ENCODE measurements around the gene PDE8A.
"Not testable (repeated sequence)": the region's sequence is repeated elsewhere in the genome, so short reads cannot be mapped to it uniquely, and the experiment has no call there.

PDE8A gene

GRCh38 chr15:84960391-84961113 lies 21.1 kb upstream of the PDE8A start:
- DNase-seq (ENCODE audit: low read depth in 2 of 2): no peak

GRCh38 chr15:84961114-84961452 lies 20.6 kb upstream of the PDE8A start:
- DNase-seq (ENCODE audit: low read depth in 2 of 2): no peak

DNA sequence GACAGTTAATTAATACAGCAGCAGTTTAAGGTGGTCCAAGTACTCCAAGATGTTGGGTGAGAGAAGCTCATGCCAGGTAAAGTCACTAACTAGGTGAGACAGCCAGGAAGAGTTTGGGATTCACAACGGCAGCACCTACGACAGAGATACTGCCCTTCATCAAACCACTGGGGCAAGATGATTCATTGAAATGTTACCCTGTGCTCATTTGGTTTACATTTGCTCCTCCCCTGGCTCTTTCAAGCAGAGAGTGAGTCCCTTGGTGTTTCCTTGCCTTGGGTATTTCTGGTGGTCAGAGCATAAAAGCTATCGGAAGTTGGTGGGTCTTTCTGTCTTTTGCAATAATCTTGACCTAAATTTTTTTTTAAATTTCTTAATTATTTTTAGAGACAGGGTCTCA lies 19.9 kb upstream of the PDE8A start:
- no peak for DNase-seq (ENCODE audit: low read depth in 2 of 2)

DNA sequence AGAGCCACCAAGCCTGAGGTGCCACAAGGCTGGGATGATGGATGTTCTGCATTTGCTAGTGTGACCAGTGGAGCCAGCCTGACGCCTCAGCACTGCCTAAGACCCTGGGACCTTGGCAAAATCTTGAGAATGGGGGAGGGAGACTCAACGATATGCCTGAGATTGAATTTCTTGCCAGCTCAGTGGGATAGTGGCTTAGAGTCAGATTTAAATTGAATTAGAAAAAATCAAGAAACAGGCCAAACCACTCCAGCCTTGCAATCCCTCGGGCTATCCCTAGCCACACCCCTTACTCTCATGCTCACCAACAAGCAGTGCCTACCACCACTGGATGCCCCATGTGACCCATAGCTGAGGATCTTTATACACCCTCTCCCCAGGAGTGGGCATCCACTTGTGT lies 18.7 kb upstream of the PDE8A start:
- DNase-seq (ENCODE audit: low read depth in 2 of 2): no peak

DNA sequence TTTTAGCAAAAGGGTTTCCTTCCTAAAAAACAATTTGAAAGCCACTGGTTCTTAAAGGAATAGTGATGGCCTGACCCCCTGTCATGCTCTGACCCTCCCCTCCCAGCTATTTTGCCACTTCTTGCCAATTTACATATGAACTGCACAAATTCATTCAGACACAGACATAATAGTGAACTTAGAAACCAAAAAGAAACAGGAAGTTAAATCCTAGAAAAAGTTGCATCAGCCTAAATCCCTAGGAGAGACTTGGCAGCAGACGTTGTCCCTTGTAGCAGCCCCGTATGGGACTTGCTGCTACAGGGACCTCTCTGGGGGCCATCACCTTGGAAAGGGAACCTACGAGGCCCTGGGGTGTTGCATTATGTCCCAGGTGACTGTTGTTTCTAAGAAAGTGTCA lies 14.3 kb upstream of the PDE8A start:
- no peak for DNase-seq (ENCODE audit: low read depth in 2 of 2)

GRCh38 chr15:84968301-84968700 lies 13.4 kb upstream of the PDE8A start:
- no peak for DNase-seq (ENCODE audit: low read depth in 2 of 2)

DNA sequence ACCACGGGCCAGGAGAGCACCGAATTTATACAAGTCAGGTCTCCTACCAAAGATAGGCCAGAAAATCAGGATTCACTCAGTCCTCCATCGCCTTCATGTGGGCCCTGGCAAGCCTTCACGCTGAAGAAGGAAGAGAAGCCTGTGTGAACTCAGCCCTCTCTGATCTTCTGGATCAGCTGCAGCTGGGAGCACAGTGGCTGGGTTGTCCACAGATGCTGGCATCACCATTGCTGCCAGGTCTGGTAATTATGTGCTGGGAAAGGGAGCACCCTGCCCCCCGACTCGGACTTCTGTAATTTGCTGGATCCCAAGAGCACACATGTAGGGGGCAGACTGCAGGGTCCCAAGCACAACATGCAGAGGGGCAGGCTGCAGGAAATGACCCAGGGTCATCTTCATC lies 12.4 kb upstream of the PDE8A start:
- no peak for DNase-seq (ENCODE audit: low read depth in 2 of 2)

DNA sequence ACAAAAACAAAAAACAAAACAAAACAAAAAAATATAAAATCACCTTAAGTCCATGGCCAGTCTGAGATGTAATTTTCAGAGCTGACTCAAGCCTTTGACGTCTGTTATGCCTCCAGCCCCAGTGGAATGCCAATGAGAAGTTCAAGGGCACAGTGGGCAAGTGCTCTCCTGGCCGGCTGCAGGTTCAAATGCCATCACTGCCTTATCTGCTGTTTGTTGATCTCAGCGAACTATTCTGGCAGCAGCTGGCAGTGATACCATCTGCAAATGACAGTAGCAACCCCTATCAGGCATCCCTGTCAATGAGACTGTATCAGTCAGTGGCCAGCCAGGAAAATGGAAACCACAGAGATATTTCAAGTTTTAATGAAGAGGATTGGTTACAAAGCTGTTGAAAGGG lies 10.8 kb upstream of the PDE8A start:
- no peak for DNase-seq (ENCODE audit: low read depth in 2 of 2)

- DNase-seq (ENCODE audit: low read depth in 2 of 2): no peak
Observed at GRCh38 chr15:84973492-84974460, 7.9 kb upstream of the PDE8A start.

GRCh38 chr15:84975871-84976351 lies 5.7 kb upstream of the PDE8A start:
- DNase-seq (ENCODE audit: low read depth in 2 of 2): no peak

- no peak for DNase-seq (ENCODE audit: low read depth in 2 of 2)
Observed at GRCh38 chr15:84976746-84977345, 4.8 kb upstream of the PDE8A start.

- no peak for DNase-seq (ENCODE audit: low read depth in 2 of 2)
Observed at GRCh38 chr15:84979651-84980050, 2.0 kb upstream of the PDE8A start.

- DNase-seq (ENCODE audit: low read depth in 2 of 2): peak; percentile 76 to 78
Observed at GRCh38 chr15:84980196-84981053, 1.2 kb upstream of the PDE8A start.

GRCh38 chr15:84981054-84981710 lies 474 bp upstream of the PDE8A start:
- peak; percentile 94 to 95 for DNase-seq (ENCODE audit: low read depth in 2 of 2)

DNA sequence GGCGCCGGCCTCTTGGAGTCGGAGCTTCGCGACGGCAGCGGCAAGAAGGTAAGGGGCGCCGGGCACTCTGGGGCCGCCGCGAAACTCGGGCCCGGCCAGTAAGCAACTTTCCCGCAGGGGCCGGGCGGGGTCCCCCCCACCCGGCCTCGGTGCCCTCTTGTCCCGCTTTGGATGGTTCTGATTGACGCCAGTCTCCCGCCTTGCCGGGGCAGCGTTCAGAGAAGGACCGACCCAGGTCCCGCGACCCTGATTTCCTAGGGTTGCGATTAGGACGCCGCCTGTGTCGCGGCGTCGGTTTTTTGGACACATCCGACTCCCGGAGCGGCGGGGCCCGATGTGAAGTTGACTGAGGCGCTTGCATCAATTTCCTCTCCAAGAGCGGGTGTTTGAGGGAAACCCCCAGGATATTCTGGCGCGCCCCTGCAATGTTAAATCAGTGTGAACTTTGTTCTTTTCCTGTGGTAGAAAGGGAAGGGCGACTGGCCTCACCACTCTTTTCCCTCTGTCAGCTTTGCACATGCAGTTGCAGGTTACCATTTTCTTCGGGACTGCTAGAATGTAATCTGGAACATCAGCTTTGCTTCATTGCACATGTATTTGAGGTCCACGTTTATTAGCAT lies 755 bp downstream of the PDE8A start:
- peak; percentile 25 to 34 for DNase-seq (ENCODE audit: low read depth in 2 of 2)

- no peak for DNase-seq (ENCODE audit: low read depth in 2 of 2)
Observed at GRCh38 chr15:84983294-84983693, 1.6 kb downstream of the PDE8A start.

GRCh38 chr15:84983711-84984110 lies 2.1 kb downstream of the PDE8A start:
- DNase-seq (ENCODE audit: low read depth in 2 of 2): no peak

DNA sequence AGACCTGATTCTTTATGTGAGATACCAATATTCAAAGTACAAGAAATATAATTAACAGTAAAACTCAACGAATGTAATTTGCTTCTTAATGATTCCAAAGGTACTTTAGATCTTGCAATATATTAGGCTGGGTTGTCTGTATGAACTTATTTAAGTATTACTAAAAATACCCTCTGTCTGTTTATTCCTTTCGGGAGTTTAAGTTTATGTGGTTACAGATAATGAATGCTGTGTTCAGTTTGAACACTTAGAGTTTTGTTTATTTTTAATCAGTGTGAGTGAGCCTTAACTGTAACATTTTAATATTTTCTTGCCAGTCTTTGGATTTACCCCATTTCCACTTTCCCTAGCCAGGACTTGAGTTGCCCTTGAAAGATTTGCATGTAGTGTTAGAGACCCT lies 3.5 kb downstream of the PDE8A start:
- no peak for DNase-seq (ENCODE audit: low read depth in 2 of 2)

GRCh38 chr15:84987351-84987750 lies 5.7 kb downstream of the PDE8A start:
- not testable (repeated sequence) for DNase-seq (ENCODE audit: low read depth in 2 of 2)

- DNase-seq (ENCODE audit: low read depth in 2 of 2): no peak
Observed at GRCh38 chr15:84987949-84988624, 6.4 kb downstream of the PDE8A start.

Measured in stimulated activated CD4-positive, alpha-beta T cell treated with anti-CD3 and anti-CD28 coated beads, Interleukin-1b, Interleukin-23, amount 100 ng/mL, for 4 hours (primary cell).